Karpas-422 (cell line): ENCODE measurements around the gene MS4A12. TPM values are rescaled to one million over a fixed set of nuclear protein-coding genes. Genes with fewer than 3 reads are reported as not detected.

ENCODE experiments used
- total RNA-seq: library from RNA; depleted of rRNA; stranded (reverse); fragments of >200 nt; shearing (Covaris generic); gene quantifications from 2 replicates; pipeline ENCODE4 v1.2.3, GENCODE V29; 2014; ENCODE audit warnings: low replicate concordance; rRNA removed

The MS4A12 gene
- total RNA-seq, 1 experiment from 2014 or later = 8.2 TPM

Other genes with a start within 250 kb of the MS4A12 start
- gene MS4A4E, start 249.6 kb upstream of the MS4A12 start, total RNA-seq = not detected in 2 replicates
- gene MS4A4A, start 212.1 kb upstream of the MS4A12 start, total RNA-seq = not detected in 2 replicates
- not detected in 2 replicates for gene MS4A6E, start 165.5 kb upstream of the MS4A12 start, total RNA-seq
- gene MS4A7, start 114.2 kb upstream of the MS4A12 start, total RNA-seq = 2.7 and 12.1 TPM in 2 replicates
- 0.65 and 1.3 TPM in 2 replicates for gene MS4A14, start 96.3 kb upstream of the MS4A12 start, total RNA-seq
- gene MS4A5, start 63.2 kb upstream of the MS4A12 start, total RNA-seq = not detected in 2 replicates
- 434 and 1,078 TPM in 2 replicates for gene MS4A1, start 36.9 kb upstream of the MS4A12 start, total RNA-seq
- gene MS4A13, start 22.6 kb downstream of the MS4A12 start, total RNA-seq = 0.25 TPM in 1 of 2 replicates, not detected in the other
- gene MS4A8, start 206.8 kb downstream of the MS4A12 start, total RNA-seq = not detected in 2 replicates
- gene MS4A18, start 231.9 kb downstream of the MS4A12 start, total RNA-seq = not detected in 2 replicates